GM23338 (cell line): ENCODE measurements around the gene GDF7. TPM values are rescaled to one million over a fixed set of nuclear protein-coding genes. Genes with fewer than 3 reads are reported as not detected.
A peak's percentile ranks its signal among the peaks of the same experiment; 100 is the strongest.

Source experiments
- ATAC-seq: fragments of 200-7000 bp; cut with Tn5 transposase; 3 replicates; pipeline ENCODE4 v1.9.1; 2020
- DNase-seq: peaks from one replicate; pipeline ENCODE4 v3.0.0-alpha.2; 2015; ENCODE audit warnings: low spot score
- H2AFZ ChIP-seq: fragments of 200-600 bp; sonication (generic); 2 replicates; pipeline ENCODE4 v1.8.0; 2016; ENCODE audit warnings: antibody characterized with exemption, mild to moderate bottlenecking, moderate library complexity
- H3F3A ChIP-seq: fragments of 200-600 bp; sonication (generic); replicated peaks from 2 replicates; pipeline ENCODE4 v1.8.0; 2017; ENCODE audit warnings: antibody characterized with exemption, mixed run types, low read depth
- H3K27ac ChIP-seq: fragments of 200-600 bp; sonication (generic); 2 replicates; pipeline ENCODE4 v1.6.1; 2016; ENCODE audit warnings: low read depth
- H3K27me3 ChIP-seq: fragments of 200-600 bp; sonication (generic); 2 replicates; pipeline ENCODE4 v1.8.0; 2016; ENCODE audit warnings: mild to moderate bottlenecking, mixed run types, moderate library complexity; ENCODE audit not compliant: insufficient read depth
- H3K36me3 ChIP-seq: fragments of 200-600 bp; sonication (generic); 2 replicates; pipeline ENCODE4 v1.8.0; 2016; ENCODE audit warnings: mild to moderate bottlenecking; ENCODE audit not compliant: insufficient read depth
- H3K4me1 ChIP-seq: fragments of 200-600 bp; sonication (generic); 2 replicates; pipeline ENCODE4 v1.8.0; 2016; ENCODE audit warnings: mild to moderate bottlenecking, moderate library complexity; ENCODE audit not compliant: insufficient read depth
- H3K4me2 ChIP-seq: fragments of 200-600 bp; sonication (generic); 2 replicates; pipeline ENCODE4 v1.7.1; 2017; ENCODE audit warnings: mixed run types
- H3K4me3 ChIP-seq: fragments of 200-600 bp; sonication (generic); 2 replicates; pipeline ENCODE4 v1.6.1; 2016; ENCODE audit warnings: mixed run types
- H3K79me2 ChIP-seq: fragments of 200-600 bp; sonication (generic); replicated peaks from 2 replicates; pipeline ENCODE4 v1.8.0; 2017; ENCODE audit warnings: mild to moderate bottlenecking; ENCODE audit not compliant: insufficient read depth
- H3K9me2 ChIP-seq: fragments of 200-600 bp; sonication (generic); 2 replicates; pipeline ENCODE4 v1.8.0; 2017; ENCODE audit not compliant: insufficient read depth
- H4K20me1 ChIP-seq: fragments of 200-600 bp; sonication (generic); replicated peaks from 2 replicates; pipeline ENCODE4 v1.8.0; 2017; ENCODE audit warnings: mild to moderate bottlenecking; ENCODE audit not compliant: insufficient read depth
- H3K27ac Mint-ChIP-seq: 2 replicates; pipeline ENCODE4 v1.8.0; 2020; ENCODE audit warnings: inconsistent platforms, mild to moderate bottlenecking, moderate library complexity, mixed read lengths
- H3K27me3 Mint-ChIP-seq: 3 replicates; pipeline ENCODE4 v1.8.0; 2022; ENCODE audit warnings: low read depth, mild to moderate bottlenecking, moderate library complexity, mixed read lengths, inconsistent platforms; ENCODE audit not compliant: insufficient read depth, poor library complexity
- H3K36me3 Mint-ChIP-seq: 3 replicates; pipeline ENCODE4 v1.8.0; 2021; ENCODE audit warnings: low read depth, mild to moderate bottlenecking, inconsistent platforms, moderate library complexity, mixed read lengths
- H3K4me1 Mint-ChIP-seq: 3 replicates; pipeline ENCODE4 v1.8.0; 2020; ENCODE audit warnings: mild to moderate bottlenecking, inconsistent platforms, mixed read lengths
- H3K4me3 Mint-ChIP-seq: 3 replicates; pipeline ENCODE4 v1.8.0; 2021; ENCODE audit warnings: moderate library complexity, mild to moderate bottlenecking, inconsistent platforms, mixed read lengths
- H3K9me3 Mint-ChIP-seq: 3 replicates; pipeline ENCODE4 v1.8.0; 2020; ENCODE audit warnings: moderate library complexity, mild to moderate bottlenecking, inconsistent platforms, mixed read lengths
- CREB1 ChIP-seq: fragments of 250-450 bp; sonication (Bioruptor Pico); IDR thresholded peaks from 2 replicates; pipeline ENCODE4 v1.5.0; 2020; ENCODE audit warnings: low read depth, mild to moderate bottlenecking, moderate library complexity
- EZH2 ChIP-seq: fragments of 200-600 bp; sonication (generic); IDR thresholded peaks from one replicate; pipeline ENCODE4 v1.8.0; 2017; ENCODE audit warnings: antibody characterized with exemption, mild to moderate bottlenecking, low read depth; ENCODE audit not compliant: unreplicated experiment
- EZH2phosphoT487 ChIP-seq: fragments of 200-600 bp; sonication (generic); IDR thresholded peaks from one replicate; pipeline ENCODE4 v1.8.1; 2018; ENCODE audit warnings: antibody characterized with exemption; ENCODE audit not compliant: unreplicated experiment
- JUNB ChIP-seq: IDR thresholded peaks from one replicate; pipeline ENCODE4 v1.6.1; 2016; ENCODE audit warnings: antibody characterized with exemption; ENCODE audit not compliant: unreplicated experiment
- NANOG ChIP-seq: IDR thresholded peaks from 2 replicates; pipeline ENCODE4 v1.6.1; 2016; ENCODE audit warnings: antibody characterized with exemption, borderline replicate concordance
- POLR2AphosphoS5 ChIP-seq: IDR thresholded peaks from 2 replicates; pipeline ENCODE4 v1.6.1; 2016; ENCODE audit warnings: antibody characterized with exemption, low read depth
- STAT1 ChIP-seq: IDR thresholded peaks from one replicate; pipeline ENCODE4 v1.6.1; 2016; ENCODE audit warnings: antibody characterized with exemption; ENCODE audit not compliant: unreplicated experiment
- ZNF114 ChIP-seq: fragments of 250-450 bp; sonication (Bioruptor Pico); IDR thresholded peaks from 2 replicates; pipeline ENCODE4 v1.5.0; 2020; ENCODE audit warnings: mild to moderate bottlenecking, moderate library complexity
- ZNF331 ChIP-seq: fragments of 250-450 bp; sonication (Bioruptor Pico); IDR thresholded peaks from 2 replicates; pipeline ENCODE4 v1.5.0; 2020; ENCODE audit warnings: low read depth, mild to moderate bottlenecking, moderate library complexity
- polyA plus RNA-seq: library from polyadenylated mRNA; unstranded; fragments of >200 nt; fragmentation: Nextera tagmentation; extraction: Ambion mirVana; gene quantifications from 2 replicates; pipeline ENCODE4 v1.2.1, GENCODE V29; 2016
- total RNA-seq: library from RNA; depleted of rRNA; stranded (reverse); fragments of >200 nt; shearing (Covaris generic); gene quantifications from 2 replicates; pipeline ENCODE4 v1.2.3, GENCODE V29; 2014
- TF ChIP-seq, protein P1 (sequence below): fragments of 250-450 bp; sonication (Bioruptor Pico); IDR thresholded peaks from 2 replicates; pipeline ENCODE4 v1.5.0; 2020; ENCODE audit warnings: mild to moderate bottlenecking, moderate library complexity
- TF ChIP-seq, protein P2 (sequence below): IDR thresholded peaks from 2 replicates; pipeline ENCODE4 v1.6.1; 2016; ENCODE audit warnings: antibody characterized with exemption
- TF ChIP-seq, protein P3 (sequence below), 2 experiments: fragments of 200-600 bp in 1 of 2; sonication (generic) in 1 of 2; conservative IDR thresholded peaks; 2 replicates each; pipeline versions ENCODE4 v1.5.1 to v1.6.1; 2016 to 2017; ENCODE audit warnings: antibody characterized with exemption in 2 of 2, low read depth in 2 of 2, mild to moderate bottlenecking in 2 of 2, moderate library complexity in 1 of 2
- TF ChIP-seq, protein P4 (sequence below): IDR thresholded peaks from one replicate; pipeline ENCODE4 v1.6.1; 2018; ENCODE audit warnings: antibody characterized with exemption; ENCODE audit not compliant: unreplicated experiment

GDF7 gene
- total and polyA plus RNA-seq, 2 experiments from 2014 or later = 0.19 to 0.52 TPM

DNA sequence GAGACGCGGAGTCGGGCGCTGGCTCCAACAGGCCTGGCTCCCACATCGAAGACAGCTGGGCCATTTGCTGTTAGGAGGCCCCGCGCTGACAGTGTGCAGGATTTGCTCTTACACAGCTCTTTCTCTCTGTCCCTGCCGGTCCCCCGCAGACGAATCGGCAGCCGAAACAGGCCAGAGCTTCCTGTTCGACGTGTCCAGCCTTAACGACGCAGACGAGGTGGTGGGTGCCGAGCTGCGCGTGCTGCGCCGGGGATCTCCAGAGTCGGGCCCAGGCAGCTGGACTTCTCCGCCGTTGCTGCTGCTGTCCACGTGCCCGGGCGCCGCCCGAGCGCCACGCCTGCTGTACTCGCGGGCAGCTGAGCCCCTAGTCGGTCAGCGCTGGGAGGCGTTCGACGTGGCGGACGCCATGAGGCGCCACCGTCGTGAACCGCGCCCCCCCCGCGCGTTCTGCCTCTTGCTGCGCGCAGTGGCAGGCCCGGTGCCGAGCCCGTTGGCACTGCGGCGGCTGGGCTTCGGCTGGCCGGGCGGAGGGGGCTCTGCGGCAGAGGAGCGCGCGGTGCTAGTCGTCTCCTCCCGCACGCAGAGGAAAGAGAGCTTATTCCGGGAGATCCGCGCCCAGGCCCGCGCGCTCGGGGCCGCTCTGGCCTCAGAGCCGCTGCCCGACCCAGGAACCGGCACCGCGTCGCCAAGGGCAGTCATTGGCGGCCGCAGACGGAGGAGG, 3.5 kb downstream of the GDF7 start:
- no peaks in the 10 kb centered on the region; the same call in 1 of the 2 replicates for H4K20me1 ChIP-seq
- H3K79me2 ChIP-seq = no peaks in the 10 kb centered on the region
- no peak for TF ChIP-seq NANOG
- TF ChIP-seq, protein P1, sequence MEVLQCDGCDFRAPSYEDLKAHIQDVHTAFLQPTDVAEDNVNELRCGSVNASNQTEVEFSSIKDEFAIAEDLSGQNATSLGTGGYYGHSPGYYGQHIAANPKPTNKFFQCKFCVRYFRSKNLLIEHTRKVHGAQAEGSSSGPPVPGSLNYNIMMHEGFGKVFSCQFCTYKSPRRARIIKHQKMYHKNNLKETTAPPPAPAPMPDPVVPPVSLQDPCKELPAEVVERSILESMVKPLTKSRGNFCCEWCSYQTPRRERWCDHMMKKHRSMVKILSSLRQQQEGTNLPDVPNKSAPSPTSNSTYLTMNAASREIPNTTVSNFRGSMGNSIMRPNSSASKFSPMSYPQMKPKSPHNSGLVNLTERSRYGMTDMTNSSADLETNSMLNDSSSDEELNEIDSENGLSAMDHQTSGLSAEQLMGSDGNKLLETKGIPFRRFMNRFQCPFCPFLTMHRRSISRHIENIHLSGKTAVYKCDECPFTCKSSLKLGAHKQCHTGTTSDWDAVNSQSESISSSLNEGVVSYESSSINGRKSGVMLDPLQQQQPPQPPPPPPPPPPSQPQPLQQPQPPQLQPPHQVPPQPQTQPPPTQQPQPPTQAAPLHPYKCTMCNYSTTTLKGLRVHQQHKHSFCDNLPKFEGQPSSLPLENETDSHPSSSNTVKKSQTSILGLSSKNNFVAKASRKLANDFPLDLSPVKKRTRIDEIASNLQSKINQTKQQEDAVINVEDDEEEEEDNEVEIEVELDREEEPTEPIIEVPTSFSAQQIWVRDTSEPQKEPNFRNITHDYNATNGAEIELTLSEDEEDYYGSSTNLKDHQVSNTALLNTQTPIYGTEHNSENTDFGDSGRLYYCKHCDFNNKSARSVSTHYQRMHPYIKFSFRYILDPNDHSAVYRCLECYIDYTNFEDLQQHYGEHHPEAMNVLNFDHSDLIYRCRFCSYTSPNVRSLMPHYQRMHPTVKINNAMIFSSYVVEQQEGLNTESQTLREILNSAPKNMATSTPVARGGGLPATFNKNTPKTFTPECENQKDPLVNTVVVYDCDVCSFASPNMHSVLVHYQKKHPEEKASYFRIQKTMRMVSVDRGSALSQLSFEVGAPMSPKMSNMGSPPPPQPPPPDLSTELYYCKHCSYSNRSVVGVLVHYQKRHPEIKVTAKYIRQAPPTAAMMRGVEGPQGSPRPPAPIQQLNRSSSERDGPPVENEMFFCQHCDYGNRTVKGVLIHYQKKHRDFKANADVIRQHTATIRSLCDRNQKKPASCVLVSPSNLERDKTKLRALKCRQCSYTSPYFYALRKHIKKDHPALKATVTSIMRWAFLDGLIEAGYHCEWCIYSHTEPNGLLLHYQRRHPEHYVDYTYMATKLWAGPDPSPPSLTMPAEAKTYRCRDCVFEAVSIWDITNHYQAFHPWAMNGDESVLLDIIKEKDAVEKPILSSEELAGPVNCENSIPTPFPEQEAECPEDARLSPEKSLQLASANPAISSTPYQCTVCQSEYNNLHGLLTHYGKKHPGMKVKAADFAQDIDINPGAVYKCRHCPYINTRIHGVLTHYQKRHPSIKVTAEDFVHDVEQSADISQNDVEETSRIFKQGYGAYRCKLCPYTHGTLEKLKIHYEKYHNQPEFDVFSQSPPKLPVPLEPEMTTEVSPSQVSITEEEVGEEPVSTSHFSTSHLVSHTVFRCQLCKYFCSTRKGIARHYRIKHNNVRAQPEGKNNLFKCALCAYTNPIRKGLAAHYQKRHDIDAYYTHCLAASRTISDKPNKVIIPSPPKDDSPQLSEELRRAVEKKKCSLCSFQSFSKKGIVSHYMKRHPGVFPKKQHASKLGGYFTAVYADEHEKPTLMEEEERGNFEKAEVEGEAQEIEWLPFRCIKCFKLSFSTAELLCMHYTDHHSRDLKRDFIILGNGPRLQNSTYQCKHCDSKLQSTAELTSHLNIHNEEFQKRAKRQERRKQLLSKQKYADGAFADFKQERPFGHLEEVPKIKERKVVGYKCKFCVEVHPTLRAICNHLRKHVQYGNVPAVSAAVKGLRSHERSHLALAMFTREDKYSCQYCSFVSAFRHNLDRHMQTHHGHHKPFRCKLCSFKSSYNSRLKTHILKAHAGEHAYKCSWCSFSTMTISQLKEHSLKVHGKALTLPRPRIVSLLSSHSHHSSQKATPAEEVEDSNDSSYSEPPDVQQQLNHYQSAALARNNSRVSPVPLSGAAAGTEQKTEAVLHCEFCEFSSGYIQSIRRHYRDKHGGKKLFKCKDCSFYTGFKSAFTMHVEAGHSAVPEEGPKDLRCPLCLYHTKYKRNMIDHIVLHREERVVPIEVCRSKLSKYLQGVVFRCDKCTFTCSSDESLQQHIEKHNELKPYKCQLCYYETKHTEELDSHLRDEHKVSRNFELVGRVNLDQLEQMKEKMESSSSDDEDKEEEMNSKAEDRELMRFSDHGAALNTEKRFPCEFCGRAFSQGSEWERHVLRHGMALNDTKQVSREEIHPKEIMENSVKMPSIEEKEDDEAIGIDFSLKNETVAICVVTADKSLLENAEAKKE (CRISPR knock-in tag) = no peak
- TF ChIP-seq ZNF114 (CRISPR knock-in tag) = no peak
- TF ChIP-seq STAT1 = no peak
- no peak for TF ChIP-seq CREB1
- no peak for TF ChIP-seq JUNB
- TF ChIP-seq ZNF331 = no peak
- TF ChIP-seq, protein P2, sequence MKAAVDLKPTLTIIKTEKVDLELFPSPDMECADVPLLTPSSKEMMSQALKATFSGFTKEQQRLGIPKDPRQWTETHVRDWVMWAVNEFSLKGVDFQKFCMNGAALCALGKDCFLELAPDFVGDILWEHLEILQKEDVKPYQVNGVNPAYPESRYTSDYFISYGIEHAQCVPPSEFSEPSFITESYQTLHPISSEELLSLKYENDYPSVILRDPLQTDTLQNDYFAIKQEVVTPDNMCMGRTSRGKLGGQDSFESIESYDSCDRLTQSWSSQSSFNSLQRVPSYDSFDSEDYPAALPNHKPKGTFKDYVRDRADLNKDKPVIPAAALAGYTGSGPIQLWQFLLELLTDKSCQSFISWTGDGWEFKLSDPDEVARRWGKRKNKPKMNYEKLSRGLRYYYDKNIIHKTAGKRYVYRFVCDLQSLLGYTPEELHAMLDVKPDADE = no peak
- no peak for TF ChIP-seq POLR2AphosphoS5
- TF ChIP-seq, protein P3, sequence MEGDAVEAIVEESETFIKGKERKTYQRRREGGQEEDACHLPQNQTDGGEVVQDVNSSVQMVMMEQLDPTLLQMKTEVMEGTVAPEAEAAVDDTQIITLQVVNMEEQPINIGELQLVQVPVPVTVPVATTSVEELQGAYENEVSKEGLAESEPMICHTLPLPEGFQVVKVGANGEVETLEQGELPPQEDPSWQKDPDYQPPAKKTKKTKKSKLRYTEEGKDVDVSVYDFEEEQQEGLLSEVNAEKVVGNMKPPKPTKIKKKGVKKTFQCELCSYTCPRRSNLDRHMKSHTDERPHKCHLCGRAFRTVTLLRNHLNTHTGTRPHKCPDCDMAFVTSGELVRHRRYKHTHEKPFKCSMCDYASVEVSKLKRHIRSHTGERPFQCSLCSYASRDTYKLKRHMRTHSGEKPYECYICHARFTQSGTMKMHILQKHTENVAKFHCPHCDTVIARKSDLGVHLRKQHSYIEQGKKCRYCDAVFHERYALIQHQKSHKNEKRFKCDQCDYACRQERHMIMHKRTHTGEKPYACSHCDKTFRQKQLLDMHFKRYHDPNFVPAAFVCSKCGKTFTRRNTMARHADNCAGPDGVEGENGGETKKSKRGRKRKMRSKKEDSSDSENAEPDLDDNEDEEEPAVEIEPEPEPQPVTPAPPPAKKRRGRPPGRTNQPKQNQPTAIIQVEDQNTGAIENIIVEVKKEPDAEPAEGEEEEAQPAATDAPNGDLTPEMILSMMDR (conservative IDR thresholded peaks at IDR 0.05; ENCODE audit: low read depth in 2 of 2) = no peak
- TF ChIP-seq, protein P4, sequence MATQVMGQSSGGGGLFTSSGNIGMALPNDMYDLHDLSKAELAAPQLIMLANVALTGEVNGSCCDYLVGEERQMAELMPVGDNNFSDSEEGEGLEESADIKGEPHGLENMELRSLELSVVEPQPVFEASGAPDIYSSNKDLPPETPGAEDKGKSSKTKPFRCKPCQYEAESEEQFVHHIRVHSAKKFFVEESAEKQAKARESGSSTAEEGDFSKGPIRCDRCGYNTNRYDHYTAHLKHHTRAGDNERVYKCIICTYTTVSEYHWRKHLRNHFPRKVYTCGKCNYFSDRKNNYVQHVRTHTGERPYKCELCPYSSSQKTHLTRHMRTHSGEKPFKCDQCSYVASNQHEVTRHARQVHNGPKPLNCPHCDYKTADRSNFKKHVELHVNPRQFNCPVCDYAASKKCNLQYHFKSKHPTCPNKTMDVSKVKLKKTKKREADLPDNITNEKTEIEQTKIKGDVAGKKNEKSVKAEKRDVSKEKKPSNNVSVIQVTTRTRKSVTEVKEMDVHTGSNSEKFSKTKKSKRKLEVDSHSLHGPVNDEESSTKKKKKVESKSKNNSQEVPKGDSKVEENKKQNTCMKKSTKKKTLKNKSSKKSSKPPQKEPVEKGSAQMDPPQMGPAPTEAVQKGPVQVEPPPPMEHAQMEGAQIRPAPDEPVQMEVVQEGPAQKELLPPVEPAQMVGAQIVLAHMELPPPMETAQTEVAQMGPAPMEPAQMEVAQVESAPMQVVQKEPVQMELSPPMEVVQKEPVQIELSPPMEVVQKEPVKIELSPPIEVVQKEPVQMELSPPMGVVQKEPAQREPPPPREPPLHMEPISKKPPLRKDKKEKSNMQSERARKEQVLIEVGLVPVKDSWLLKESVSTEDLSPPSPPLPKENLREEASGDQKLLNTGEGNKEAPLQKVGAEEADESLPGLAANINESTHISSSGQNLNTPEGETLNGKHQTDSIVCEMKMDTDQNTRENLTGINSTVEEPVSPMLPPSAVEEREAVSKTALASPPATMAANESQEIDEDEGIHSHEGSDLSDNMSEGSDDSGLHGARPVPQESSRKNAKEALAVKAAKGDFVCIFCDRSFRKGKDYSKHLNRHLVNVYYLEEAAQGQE = no peak
- peak; percentile 50 for TF ChIP-seq EZH2
- TF ChIP-seq EZH2phosphoT487 = peak; percentile 38
- Mint-ChIP-seq H3K27me3 (peaks cover 86% of the 10 kb centered on the region), H3K27ac (no peak overlapping the region), H3K9me3 (no peaks in the 10 kb centered on the region), H3K4me1 (peaks cover 57% of the 10 kb centered on the region), H3K4me3 (no peak overlapping the region), H3K36me3 (no peaks in the 10 kb centered on the region)
- no peaks in the 10 kb centered on the region for H3K9me2 ChIP-seq
- H3K27me3 ChIP-seq = peaks cover 94% of the 10 kb centered on the region
- H3F3A ChIP-seq = peaks cover 3% of the 10 kb centered on the region; the same call in 1 of the 2 replicates
- H2AFZ ChIP-seq = peak overlapping the region; percentile 66
- DNase-seq (peak; percentile 57), ATAC-seq (peak; percentile 1; the same call in 2 of the 3 replicates)
- H3K4me3 ChIP-seq = peak overlapping the region; percentile 43; the same call in 1 of the 2 replicates
- H3K4me1 ChIP-seq = peaks cover 48% of the 10 kb centered on the region
- peak overlapping the region; percentile 75; the same call in 1 of the 2 replicates for H3K4me2 ChIP-seq
- H3K36me3 ChIP-seq = no peaks in the 10 kb centered on the region
- no peak overlapping the region for H3K27ac ChIP-seq
